ENCODE data around the gene MIEN1. TPM values are rescaled to one million over a fixed set of nuclear protein-coding genes. Genes with fewer than 3 reads are reported as not detected.

The MIEN1 gene
- total RNA-seq, 1 experiment from 2014 or later: 40.6 TPM

- TF ChIP-seq KAT7 (CRISPR knock-in tag; IDR thresholded peaks at IDR 0.05; ENCODE audit: borderline replicate concordance) (no peak), NFE2L1 (CRISPR knock-in tag; IDR thresholded peaks at IDR 0.05) (no peak), PRDM15 (CRISPR knock-in tag; IDR thresholded peaks at IDR 0.05) (no peak), ESRRA (CRISPR knock-in tag; IDR thresholded peaks at IDR 0.05; ENCODE audit: borderline replicate concordance) (no peak)
These were observed 35.4 kb upstream of the MIEN1 start (continued) for GRCh38 chr17:39765766-39766165.

GRCh38 chr17:39765175-39765574, 34.8 kb upstream of the MIEN1 start:
- Mint-ChIP-seq H3K9me3 (no peaks in the 10 kb centered on the region), H3K27me3 (ENCODE audit: low read depth) (no peaks in the 10 kb centered on the region; the same call in 1 of the 2 replicates), H3K4me1 (no peaks in the 10 kb centered on the region), H3K36me3 (no peaks in the 10 kb centered on the region), H3K27ac (no peak overlapping the region), H3K4me3 (no peak overlapping the region)
- no peak for DNase-seq (ENCODE audit: low spot score)
- POLR2A ChIA-PET: no interaction called here
- TF ChIP-seq HMGXB4 (CRISPR knock-in tag; IDR thresholded peaks at IDR 0.05) (no peak), MLX (CRISPR knock-in tag; IDR thresholded peaks at IDR 0.05) (no peak), SMAD3 (CRISPR knock-in tag; IDR thresholded peaks at IDR 0.05; ENCODE audit: borderline replicate concordance) (no peak), ZNF121 (CRISPR knock-in tag; IDR thresholded peaks at IDR 0.05) (no peak), TCF7 (CRISPR knock-in tag; IDR thresholded peaks at IDR 0.05; ENCODE audit: low read depth) (no peak), ZNF396 (CRISPR knock-in tag; IDR thresholded peaks at IDR 0.05; ENCODE audit: borderline replicate concordance) (no peak), MYBL2 (CRISPR knock-in tag; IDR thresholded peaks at IDR 0.05) (no peak), ZNF512 (CRISPR knock-in tag; IDR thresholded peaks at IDR 0.05; ENCODE audit: borderline replicate concordance) (no peak), FOXJ3 (CRISPR knock-in tag; IDR thresholded peaks at IDR 0.05; ENCODE audit: borderline replicate concordance) (no peak), CREM (CRISPR knock-in tag; IDR thresholded peaks at IDR 0.05) (no peak), E2F1 (CRISPR knock-in tag; IDR thresholded peaks at IDR 0.05) (no peak), JUN (CRISPR knock-in tag; IDR thresholded peaks at IDR 0.05) (no peak), CREB1 (CRISPR knock-in tag; IDR thresholded peaks at IDR 0.05) (no peak), TEAD1 (CRISPR knock-in tag; IDR thresholded peaks at IDR 0.05) (no peak), GRHL2 (CRISPR knock-in tag; IDR thresholded peaks at IDR 0.05; ENCODE audit: insufficient replicate concordance, severe bottlenecking) (no peak), TP53 (CRISPR knock-in tag; IDR thresholded peaks at IDR 0.05) (no peak), ZNF263 (CRISPR knock-in tag; IDR thresholded peaks at IDR 0.05; ENCODE audit: low read depth) (no peak), ZSCAN18 (CRISPR knock-in tag; IDR thresholded peaks at IDR 0.05) (no peak), ZNF532 (CRISPR knock-in tag; IDR thresholded peaks at IDR 0.05; ENCODE audit: borderline replicate concordance) (no peak)
- CTCF ChIA-PET: interaction anchor here (0.9 to 1.5 kb wide), 3 partner anchors 101 to 143 kb away, joined by 3 to 4 read pairs (median 4); no protein-coding TSS in a partner anchor
- no peak for ATAC-seq

All from WTC11 (cell line).